HG03280 (cell line): ENCODE measurements around the gene ODAPH.
"Not testable (repeated sequence)": the region's sequence is repeated elsewhere in the genome, so short reads cannot be mapped to it uniquely, and the experiment has no call there.

Experiments used
- ATAC-seq: cut with Tn5 transposase; IDR thresholded peaks from one replicate; pipeline ENCODE4 v1.9.1; 2021; ENCODE audit warnings: mild to moderate bottlenecking, moderate library complexity; ENCODE audit not compliant: unreplicated experiment

Gene ODAPH, protein sequence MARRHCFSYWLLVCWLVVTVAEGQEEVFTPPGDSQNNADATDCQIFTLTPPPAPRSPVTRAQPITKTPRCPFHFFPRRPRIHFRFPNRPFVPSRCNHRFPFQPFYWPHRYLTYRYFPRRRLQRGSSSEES

DNA sequence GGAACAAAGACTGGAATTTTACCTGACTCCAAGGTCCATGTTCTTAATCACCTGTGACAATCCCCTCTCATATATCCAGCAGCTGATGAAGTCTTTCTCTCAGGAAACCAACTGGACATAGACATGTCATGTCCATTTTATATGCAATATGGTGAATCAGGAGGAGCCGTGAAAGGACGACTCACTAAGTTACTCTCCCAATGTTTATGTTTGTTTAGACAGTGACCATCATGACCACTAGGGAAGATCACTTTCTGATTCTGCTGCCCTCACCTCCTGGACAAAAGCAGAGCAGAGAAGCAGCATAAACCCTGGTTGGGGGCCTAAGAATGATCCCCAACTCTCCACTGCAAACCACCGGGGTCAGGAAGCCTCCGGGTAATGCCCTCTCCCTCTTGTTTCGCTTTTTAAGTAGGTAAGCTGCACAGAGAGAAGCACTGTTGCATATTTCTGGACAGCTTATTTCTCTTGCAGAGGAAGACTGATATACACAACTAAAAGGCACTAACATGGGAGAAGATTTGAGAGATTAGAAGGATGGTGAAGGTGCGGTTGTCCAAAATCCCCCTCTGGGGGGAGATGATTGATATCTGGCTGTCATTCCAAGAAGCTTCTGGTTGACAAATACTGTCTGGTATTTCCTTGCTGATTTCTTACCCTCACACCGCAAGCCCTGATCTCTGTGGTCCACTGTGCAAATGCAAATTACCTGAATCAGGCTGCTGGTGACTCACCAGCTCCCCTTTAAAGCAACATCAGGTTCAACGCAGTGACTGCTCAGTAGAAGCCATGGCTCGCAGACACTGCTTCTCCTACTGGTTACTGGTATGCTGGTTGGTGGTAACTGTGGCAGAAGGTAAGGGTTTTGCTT is at the start of gene ODAPH:
ODAPH (plus strand) TSS at position 773 of the 871 bp plus-strand sequence; CDS start at position 790, 17 bp downstream.
- ATAC-seq, result peak; percentile 98

DNA sequence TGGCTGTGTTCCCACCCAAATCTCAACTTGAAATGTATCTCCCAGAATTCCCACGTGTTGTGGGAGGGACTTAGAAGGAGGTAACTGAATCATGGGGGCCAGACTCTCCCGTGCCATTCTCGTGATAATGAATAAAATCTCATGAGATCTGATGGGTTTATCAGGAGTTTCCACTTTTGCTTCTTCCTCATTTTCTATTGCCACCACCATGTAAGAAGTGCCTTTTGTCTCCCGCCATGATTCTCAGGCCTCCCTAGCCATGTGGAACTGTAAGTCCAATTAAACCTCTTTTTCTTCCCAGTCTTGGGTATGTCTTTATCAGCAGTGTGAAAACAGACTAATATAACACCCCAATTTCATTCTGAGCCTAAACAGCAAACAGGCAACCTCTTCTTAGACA is 46.3 kb upstream of the ODAPH start:
- ATAC-seq, result not testable (repeated sequence)

DNA sequence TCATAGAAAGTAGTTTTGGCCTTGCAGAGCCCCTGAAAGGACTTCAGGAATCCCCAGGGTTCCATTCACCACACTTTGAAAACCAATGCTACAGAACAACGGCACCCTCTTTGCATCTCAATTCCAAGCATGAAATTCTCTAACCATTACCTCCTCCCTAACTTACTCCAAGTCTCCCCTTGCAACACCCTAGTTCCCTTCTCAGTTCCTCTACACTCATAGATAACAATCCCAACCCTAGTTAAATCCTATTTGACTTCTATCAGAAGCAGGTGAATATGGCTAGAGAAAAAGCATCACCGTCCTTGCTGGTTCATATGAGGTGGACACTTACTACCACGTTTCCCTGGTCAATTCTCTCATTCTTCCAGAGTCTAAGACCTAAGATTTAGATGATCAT is 44.0 kb upstream of the ODAPH start:
- no peak for ATAC-seq

DNA sequence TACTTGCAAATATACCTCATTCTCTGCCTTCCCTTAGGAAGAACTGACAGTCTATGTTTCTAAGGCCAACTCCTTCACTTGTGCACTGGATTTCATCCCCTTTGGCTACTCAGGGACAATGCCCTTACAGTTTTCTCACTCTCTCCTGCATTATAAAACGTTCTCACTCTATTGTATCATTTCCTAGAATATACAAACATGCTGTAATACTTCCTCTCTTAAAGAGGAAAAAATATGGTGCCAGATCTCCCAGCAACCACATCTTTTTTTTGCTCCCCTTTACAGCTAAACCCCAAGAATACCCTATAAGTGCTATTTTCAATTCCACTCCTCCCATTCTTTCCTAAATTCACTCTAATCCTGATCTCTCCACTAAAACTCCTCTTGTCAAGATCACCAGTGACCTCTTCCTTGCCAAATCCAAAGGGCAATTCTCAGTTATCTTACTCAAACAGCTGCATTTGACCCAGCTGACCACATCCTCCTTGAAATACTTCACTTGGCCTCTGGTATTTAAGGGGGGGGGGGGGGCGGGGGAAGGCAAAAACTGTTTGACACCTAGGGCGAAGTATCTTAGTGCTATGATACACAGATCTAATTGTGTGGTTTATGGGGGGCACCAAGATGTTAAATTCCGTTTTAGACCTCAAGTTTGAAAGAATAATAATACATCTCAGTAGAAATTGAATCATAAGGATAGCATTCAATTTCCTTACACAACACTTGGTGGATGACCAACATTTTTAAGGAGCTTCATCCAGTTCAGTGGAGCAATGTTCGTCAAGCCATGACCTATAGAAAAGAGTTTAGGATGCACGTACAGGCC is 43.3 kb upstream of the ODAPH start:
- no peak for ATAC-seq

DNA sequence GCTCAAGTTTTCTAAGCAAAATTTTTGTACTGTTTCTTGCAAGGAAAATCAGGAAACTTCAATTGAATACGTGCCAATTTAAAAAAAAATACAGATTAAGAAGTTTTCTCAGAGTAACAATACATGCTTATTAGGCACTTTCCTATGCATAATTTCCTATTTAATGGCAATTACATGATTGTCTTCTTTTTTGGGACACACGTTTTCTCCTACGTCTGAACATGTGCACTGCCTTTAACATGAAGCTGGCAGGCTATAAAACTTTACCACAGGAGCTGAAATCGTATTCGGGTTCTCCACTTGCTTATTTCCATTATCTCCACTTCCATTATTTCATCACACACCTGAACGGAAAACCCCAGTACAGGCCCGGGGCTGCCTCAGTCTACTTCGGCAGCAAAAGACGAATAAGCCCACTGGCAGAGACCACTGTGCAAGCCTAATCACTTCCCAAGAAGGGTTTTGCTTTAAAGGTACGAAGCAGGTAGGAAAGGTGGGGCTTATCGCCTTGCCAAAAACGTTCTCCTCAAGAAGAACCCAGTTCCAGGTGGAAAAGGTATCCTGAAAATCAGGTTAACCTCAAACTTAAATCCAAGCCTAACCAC is 42.2 kb upstream of the ODAPH start:
- peak; percentile 1 for ATAC-seq

DNA sequence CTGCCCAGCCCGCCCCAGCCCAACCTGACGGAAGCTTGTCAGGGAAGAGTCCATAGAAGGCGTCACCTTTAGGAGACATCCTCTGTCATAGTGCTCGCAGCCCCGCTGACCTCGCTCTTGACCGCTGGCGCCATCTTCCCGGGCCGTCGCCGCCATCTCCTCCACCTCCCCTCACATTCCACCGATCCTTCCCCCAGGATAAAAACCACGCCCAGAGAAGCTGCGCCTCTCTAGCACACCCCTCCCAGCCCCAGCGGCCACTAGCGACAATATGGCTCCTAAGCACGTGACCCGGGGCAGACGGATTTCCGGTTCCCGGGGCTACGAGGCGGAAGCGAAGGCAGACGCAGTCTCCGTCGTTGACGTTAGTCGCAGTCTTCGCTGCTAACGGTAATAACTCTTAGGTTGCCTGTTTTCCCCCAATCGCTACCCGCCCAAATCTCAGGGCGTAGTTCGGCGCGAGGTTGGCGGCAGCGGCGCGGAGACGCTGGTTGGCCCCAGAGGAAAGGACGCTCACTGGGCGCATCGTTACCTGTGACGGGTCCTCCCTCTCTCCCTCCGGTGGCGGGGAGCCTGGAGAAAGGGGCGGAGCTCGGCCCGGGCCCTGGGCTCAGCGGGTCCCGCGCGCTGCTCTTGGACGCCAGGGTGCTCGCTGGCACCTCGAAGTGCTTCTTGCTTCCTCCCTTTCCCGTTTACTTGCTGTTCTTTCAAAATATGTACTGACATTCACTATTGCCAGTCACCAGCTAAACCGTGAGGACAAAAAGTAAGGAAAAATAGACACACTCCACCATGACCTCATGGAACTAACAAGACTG is 41.5 kb upstream of the ODAPH start, which contains the start of the genes RCHY1 and THAP6:
RCHY1 (minus strand) TSS at position 273 of the 818 bp plus-strand sequence; CDS start at position 156, 117 bp downstream.
THAP6 (plus strand) TSS at position 343 of the 818 bp plus-strand sequence. CDS start 980 bp downstream, outside the sequence.
- peak; percentile 95 for ATAC-seq

DNA sequence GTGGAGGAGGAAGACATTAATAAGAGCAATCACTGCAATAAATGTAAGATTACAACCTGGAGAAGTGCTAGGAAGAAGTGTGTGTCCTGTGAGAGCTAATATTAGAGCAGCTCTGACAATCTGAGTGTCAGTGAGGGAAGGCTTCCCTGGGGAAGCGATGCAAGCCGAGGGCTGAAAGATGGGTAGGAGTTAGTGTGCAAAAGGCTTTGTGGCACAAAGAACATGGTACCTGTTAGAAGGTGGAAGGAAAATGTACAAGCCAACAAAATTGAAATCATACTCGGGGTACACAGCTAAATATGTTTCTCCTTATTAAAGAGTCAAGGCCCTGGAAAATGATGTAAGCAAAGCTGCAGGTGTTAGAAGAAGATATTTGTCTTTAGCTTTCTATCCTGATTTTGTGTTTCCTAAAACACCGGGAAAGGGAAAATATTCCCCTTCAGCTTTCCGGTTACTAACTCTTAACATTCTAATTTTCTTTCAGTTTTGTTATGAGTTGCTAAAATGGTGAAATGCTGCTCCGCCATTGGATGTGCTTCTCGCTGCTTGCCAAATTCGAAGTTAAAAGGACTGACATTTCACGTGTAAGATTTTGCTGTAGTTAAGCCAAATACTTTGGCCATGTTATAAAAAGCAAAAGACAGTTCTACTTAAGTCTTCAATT is 40.8 kb upstream of the ODAPH start:
- no peak for ATAC-seq

DNA sequence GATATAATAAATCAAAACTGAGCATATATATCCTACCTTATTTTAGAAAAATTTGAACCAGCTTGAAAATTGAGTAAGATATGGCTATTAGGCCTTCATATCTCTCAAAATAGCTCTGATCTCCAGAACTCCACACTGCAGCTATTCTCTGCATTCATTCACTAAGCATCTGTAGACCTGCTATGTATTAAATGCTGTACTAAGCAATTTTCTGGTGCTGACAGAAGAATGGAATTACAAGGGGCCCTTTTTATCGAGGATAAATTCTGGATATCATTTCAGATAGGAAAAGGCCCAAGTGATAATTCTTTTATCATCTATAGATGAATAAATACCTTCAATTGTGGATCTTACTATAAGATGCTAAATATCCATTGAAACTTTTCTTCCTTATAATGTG is 39.7 kb upstream of the ODAPH start:
- no peak for ATAC-seq

DNA sequence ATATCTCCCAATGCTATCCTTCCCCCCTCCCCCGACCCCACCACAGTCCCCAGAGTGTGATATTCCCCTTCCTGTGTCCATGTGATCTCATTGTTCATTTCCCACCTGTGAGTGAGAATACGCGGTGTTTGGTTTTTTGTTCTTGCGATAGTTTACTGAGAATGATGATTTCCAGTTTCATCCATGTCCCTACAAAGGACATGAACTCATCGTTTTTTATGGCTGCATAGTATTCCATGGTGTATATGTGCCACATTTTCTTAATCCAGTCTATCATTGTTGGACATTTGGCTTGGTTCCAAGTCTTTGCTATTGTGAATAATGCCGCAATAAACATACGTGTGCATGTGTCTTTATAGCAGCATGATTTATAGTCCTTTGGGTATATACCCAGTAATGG is 36.4 kb upstream of the ODAPH start:
- not testable (repeated sequence) for ATAC-seq

DNA sequence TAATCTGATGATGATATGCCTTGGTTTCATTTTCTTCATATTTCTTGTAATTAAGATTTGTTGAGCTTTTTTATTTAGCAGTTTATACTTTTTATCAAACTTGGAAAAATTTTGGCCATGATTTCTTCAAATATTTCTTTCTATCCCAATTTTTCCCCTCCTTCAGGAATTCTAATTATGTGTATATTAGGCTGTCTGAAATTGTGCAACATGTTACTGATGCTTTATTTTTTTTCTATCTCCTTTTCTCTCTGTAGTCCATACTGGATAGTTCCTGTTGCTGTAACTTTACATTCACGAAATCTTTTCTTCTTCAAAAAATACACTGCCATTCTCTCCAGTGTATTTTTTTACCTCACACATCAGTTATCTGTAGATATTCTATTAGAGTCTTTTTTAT is 30.8 kb upstream of the ODAPH start:
- ATAC-seq, result no peak

DNA sequence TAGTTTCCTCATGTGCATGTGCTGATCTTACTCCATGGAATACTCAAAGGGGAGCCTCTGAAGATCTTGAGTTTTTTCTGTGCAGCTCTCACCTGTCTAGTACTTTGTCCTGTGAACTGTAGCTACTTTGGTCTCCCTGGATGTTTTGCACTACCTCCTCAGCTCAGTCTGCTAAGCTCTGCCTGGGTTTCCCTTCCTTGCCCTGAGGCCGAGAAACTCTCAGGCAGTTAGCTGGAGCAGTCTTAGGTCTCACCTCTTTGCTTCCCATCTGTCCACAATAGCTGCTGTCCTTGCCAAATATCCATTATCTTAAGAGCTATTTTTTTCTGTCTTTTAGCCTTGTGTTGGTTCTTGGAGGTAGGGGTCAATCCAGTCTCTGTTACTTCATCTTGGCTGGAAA is 30.0 kb upstream of the ODAPH start:
- ATAC-seq, result no peak

DNA sequence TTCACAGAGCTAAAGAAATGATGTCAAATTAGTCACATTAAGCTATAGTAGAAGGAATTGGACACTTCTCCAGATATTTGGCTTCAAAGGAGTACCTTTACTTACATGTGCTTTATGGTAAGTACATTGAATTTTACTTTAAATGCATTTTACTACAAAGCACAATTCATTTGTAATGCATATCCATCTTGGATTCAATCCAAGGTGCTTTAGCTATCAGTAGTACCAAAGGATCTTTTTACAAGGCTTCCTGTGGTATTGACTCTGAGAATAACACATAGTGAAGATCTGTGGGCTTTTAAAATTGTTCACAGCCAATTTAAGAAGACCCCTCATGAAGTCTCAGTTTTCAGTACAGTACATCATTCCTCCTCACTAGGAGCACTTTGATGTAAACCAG is 28.4 kb upstream of the ODAPH start:
- ATAC-seq, result no peak

DNA sequence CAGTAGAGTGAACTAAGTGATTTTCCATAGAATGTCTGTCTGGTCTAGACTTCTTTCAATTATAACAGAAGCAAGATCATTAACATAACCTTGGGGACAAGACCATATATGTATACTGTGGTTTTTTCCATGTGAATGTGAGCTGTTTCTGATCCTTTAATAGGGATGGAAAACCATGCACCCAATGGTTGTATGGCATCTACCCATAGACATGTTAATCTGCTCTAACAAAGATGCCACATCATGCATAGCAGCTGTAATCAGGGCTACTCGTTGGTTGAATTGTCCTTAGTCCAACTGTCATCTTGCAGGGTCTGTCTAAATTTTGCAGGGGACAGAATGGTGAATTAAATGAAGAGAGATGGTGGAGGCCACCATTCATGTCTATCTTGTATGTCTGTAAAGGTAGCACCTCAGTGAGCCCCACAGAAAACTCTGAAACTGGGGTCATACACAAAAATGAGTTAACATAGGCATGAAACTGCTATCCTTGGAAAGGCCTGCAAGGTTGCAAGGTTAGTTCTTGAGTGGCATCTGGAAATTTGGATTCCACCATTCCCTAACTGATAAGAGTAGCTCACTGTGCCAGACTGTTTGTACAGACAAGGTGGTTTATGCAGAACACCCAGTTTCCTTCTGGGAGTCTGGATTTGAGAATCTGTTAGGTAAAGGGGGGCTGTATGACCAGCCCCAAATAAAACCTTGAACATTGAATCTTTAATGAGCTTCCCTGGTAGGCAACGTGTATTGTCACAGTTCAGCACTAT is 25.1 kb upstream of the ODAPH start:
- no peak for ATAC-seq

DNA sequence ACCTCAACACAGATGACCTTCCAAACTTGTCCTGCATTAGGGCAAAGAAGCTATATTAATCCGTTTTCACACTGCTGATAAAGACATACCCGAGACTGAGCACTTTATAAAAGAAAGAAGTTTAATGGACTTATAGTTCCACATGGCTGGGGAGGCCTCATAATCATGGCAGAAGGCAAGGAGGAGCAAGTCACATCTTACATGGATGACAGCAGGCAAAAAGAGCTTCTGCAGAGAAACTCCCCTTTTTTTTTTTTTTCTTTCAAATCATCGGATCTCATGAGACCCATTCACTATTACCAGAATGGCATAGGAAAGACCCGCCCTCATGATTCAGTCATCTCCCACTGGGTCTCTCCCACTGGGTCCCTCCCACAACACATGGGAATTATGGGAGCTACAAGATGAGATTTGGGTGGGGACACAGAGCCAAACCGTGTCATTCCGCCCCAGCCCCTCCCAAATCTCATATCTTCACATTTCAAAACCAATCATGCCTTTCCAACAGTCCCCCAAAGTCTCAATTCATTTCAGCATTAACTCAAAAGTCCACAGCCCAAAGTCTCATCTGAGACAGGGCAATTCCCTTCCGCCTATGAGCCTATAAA is 24.2 kb upstream of the ODAPH start:
- ATAC-seq, result not testable (repeated sequence)

DNA sequence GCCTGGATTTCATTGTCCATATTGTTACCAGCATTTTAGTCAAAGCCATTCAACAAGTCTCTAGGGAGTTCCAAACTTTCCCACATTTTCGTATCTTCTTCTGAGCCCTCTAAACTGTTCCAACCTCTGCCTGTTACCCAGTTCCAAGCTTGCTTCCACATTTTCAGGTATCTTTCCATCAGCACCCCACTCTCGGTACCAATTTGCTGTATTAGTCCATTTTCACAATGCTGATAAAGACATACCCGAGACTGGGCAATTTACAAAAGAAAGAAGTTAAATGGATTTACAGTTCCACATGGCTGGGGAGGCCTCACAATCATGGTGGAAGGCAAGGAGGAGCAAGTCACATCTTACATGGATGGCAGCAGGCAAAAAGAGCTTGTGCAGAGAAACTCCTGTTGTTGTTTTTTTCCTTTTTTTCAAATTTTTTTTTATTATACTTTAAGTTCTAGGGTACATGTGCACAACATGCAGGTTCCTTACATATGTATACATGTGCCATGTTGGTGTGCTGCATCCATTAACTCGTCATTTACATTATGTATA is 22.5 kb upstream of the ODAPH start:
- not testable (repeated sequence) for ATAC-seq

DNA sequence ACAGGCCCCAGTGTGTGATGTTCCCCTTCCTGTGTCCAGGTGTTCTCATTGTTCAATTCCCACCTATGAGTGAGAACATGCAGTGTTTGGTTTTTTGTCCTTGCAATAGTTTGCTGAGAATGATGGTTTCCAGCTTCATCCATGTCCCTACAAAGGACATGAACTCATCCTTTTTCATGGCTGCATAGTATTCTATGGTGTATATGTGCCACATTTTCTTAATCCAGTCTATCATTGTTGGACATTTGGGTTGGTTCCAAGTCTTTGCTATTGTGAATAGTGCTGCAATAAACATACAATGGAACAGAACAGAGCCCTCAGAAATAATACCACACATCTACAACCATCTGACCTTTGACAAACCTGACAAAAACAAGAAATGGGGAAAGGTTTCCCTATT is 21.9 kb upstream of the ODAPH start:
- not testable (repeated sequence) for ATAC-seq

DNA sequence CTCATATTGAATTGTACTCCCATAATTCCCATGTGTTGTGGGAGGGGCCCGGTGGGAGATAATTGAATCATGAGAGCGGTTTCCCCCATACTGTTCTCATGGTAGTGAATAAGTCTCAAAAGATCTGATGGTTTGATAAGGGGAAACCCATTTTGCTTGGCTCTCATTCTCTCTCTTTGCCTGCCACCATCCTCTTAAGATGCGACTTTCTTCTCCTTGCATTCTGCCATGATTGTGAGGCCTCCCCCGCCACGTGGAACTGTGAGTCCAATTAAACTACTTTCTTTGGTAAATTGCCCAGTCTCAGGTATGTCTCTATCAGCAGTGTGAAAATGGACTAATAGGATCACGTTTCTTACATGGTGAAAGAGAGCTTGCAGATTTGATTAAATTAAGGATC is 18.6 kb upstream of the ODAPH start:
- not testable (repeated sequence) for ATAC-seq

DNA sequence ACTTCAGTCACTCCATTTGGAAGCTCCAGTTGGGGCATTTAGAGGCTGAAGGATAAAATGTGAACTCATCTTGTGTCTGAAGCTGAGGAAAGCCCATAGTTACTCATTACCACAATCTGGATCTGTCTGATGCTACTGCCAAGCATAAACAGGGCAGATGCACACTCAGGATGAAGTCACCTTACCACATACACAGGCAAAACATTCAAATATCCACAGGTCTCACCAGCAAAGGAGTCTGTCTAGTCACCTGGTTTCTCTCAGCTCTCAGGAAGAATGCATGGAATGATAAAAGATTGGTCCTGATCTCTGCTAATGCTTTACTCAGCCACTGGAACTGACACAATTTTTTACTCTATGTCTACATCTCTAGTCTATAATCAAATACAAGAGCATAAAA is 13.0 kb upstream of the ODAPH start:
- no peak for ATAC-seq
